ENCODE data around the gene DCDC2.
"Not testable (repeated sequence)": the region's sequence is repeated elsewhere in the genome, so short reads cannot be mapped to it uniquely, and the experiment has no call there.

The DCDC2 gene

GRCh38 chr6:24378473-24379097 is 20.7 kb upstream of the DCDC2 start:
- no peak for DNase-seq

GRCh38 chr6:24376871-24377270 is 19.0 kb upstream of the DCDC2 start:
- peak; percentile 44 for DNase-seq

- no peak for DNase-seq
Measured at GRCh38 chr6:24374612-24375011, 16.8 kb upstream of the DCDC2 start.

- not testable (repeated sequence) for DNase-seq
Measured at GRCh38 chr6:24365103-24365633, 7.3 kb upstream of the DCDC2 start.

- DNase-seq = not testable (repeated sequence)
Measured at GRCh38 chr6:24362363-24362762, 4.5 kb upstream of the DCDC2 start.

- DNase-seq = peak; percentile 82
Measured at GRCh38 chr6:24359640-24360454, 2.0 kb upstream of the DCDC2 start.

GRCh38 chr6:24358219-24358821 is 461 bp upstream of the DCDC2 start:
- DNase-seq = no peak

- no peak for DNase-seq
Measured at GRCh38 chr6:24356310-24356973, 1.4 kb downstream of the DCDC2 start.

GRCh38 chr6:24355393-24355792 is 2.5 kb downstream of the DCDC2 start:
- DNase-seq = no peak

GRCh38 chr6:24353861-24354260 is 4.0 kb downstream of the DCDC2 start:
- DNase-seq = no peak

- DNase-seq = no peak
Measured at GRCh38 chr6:24352434-24352833, 5.4 kb downstream of the DCDC2 start.

- no peak for DNase-seq
Measured at GRCh38 chr6:24344976-24345375, 12.9 kb downstream of the DCDC2 start.

GRCh38 chr6:24340998-24341938 is 16.6 kb downstream of the DCDC2 start:
- DNase-seq = no peak

- DNase-seq = no peak
Measured at GRCh38 chr6:24339932-24340331, 17.9 kb downstream of the DCDC2 start.

GRCh38 chr6:24334285-24334684 is 23.6 kb downstream of the DCDC2 start:
- no peak for DNase-seq

- DNase-seq = no peak
Measured at GRCh38 chr6:24332317-24332716, 25.5 kb downstream of the DCDC2 start.

GRCh38 chr6:24330137-24330732 is 27.6 kb downstream of the DCDC2 start:
- no peak for DNase-seq

GRCh38 chr6:24329451-24329850 is 28.4 kb downstream of the DCDC2 start:
- DNase-seq = no peak

- DNase-seq = no peak
Measured at GRCh38 chr6:24329022-24329421, 28.8 kb downstream of the DCDC2 start.

GRCh38 chr6:24327756-24328155 is 30.1 kb downstream of the DCDC2 start:
- no peak for DNase-seq

- no peak for DNase-seq
Measured at GRCh38 chr6:24325978-24326377, 31.9 kb downstream of the DCDC2 start.

- no peak for DNase-seq
Measured at GRCh38 chr6:24324617-24325016, 33.2 kb downstream of the DCDC2 start.

Data from NCI-H524 treated with DMSO at 0.1 percent for 48 hours (cell line).